Psoas muscle (tissue), 8 donors: ENCODE results near the gene ARRDC3. TPM values are rescaled to one million over a fixed set of nuclear protein-coding genes. Genes with fewer than 3 reads are reported as not detected.
"Not testable (repeated sequence)": the region's sequence is repeated elsewhere in the genome, so short reads cannot be mapped to it uniquely, and the experiment has no call there.

ENCODE experiments used
- ATAC-seq, 4 donors: fragments of 200-7000 bp; cut with Tn5 transposase; one replicate each; pipeline ENCODE4 v1.9.1; 2020; ENCODE audit warnings: moderate library complexity in 3 of 4, mild to moderate bottlenecking in 2 of 4
- DNase-seq, 2 donors: peaks; one replicate each; pipeline ENCODE4 v3.0.0-alpha.2; 2020
- H3K27ac ChIP-seq: fragments of 200-600 bp; one replicate; pipeline ENCODE4 v1.8.0; 2022
- H3K27me3 ChIP-seq, 3 donors: fragments of 200-600 bp in 1 of 3; one replicate each; pipeline versions ENCODE4 v1.6.1 to v1.8.0; 2013 to 2022; ENCODE audit warnings: low read length in 2 of 3, mild to moderate bottlenecking in 2 of 3, moderate library complexity in 1 of 3; ENCODE audit not compliant: insufficient read depth in 3 of 3
- H3K36me3 ChIP-seq, 2 donors: fragments of 200-600 bp in 1 of 2; one replicate each; pipeline versions ENCODE4 v1.6.1 to v1.8.0; 2013 to 2022; ENCODE audit warnings: low read depth in 1 of 2, mild to moderate bottlenecking in 1 of 2, moderate library complexity in 1 of 2; ENCODE audit not compliant: insufficient read depth in 1 of 2
- H3K4me1 ChIP-seq: fragments of 200-600 bp; one replicate; pipeline ENCODE4 v1.8.0; 2022
- H3K4me3 ChIP-seq: fragments of 200-600 bp; one replicate; pipeline ENCODE4 v1.8.0; 2022; ENCODE audit warnings: mild to moderate bottlenecking
- H3K9me3 ChIP-seq: fragments of 200-600 bp; one replicate; pipeline ENCODE4 v1.8.0; 2022
- CTCF ChIP-seq: fragments of 200-600 bp; IDR thresholded peaks from one replicate; pipeline ENCODE4 v1.8.0; 2022; ENCODE audit warnings: antibody characterized with exemption
- WGBS, 3 donors: extraction: QIAGEN DNeasy Blood & Tissue Kit; methylation state at CpG; one replicate each; pipeline versions ENCODE4 v1.1.6 to v1.1.7; 2013; 5-methylcytosine and 5-hydroxymethylcytosine counted together
- intact Hi-C, 2 donors: fragments of 100-400 bp; cut with DNase I; formaldehyde crosslinking; loops; one replicate each; pipeline versions ENCODE4 v1.11.0 to v1.14.2; 2022
- polyA plus RNA-seq, 3 donors: library from polyadenylated mRNA; stranded (reverse); fragments of 200-250 nt; gene quantifications; one replicate each; pipeline ENCODE4 v1.2.3, GENCODE V29; 2013
- total RNA-seq, 4 donors: library from RNA; stranded (reverse); fragmentation: NEBNext Ultra II Directional in 2 of 4; extraction: Animal tissue kit (Norgen Biotek cat#: 25700) in 2 of 4; gene quantifications; one replicate each; pipeline versions ENCODE4 v1.2.1 to v1.2.4, GENCODE V29; 2021 to 2023
- donor health status: healthy with polysubstance abuse.
- donor health status: DM: no; HTN: no; CAD: no; lungs with moderate emphysema.
- donor health status: Bipolar disorder and iron deficiency.
- donor health status: healthy.
- donor health status: DM: yes; HTN: yes; CAD: no.
- donor health status: DM: no; HTN: no; CAD: no.
- donor health status: DM: no; HTN: no; CAD: no.
- donor health status: DM: yes; HTN: yes; CAD: no.

The ARRDC3 gene
- total and polyA plus RNA-seq, 7 donors, result 28.6 to 137 (median 63.2) TPM

- intact Hi-C loops, result no loop called here
- peak; percentile 74 to 97 (median 92) for ATAC-seq
- Histone ChIP-seq H3K27ac (peak overlapping the region; percentile 57), H3K27me3 (no peaks in the 10 kb centered on the region), H3K4me1 (peaks cover 4% of the 10 kb centered on the region), H3K36me3 (no peaks in the 10 kb centered on the region), H3K9me3 (no peaks in the 10 kb centered on the region), H3K4me3 (no peak overlapping the region)
- DNase-seq, result no peak
- WGBS, 3 donors, result 50 to 64% (median 60%) methylated on average over 8 of the region's 8 CpGs
- no peak for TF ChIP-seq CTCF
Measured at GRCh38 chr5:91332267-91333045, 50.7 kb downstream of the ARRDC3 start.

- H3K36me3 ChIP-seq, result no peaks in the 10 kb centered on the region
- no peaks in the 10 kb centered on the region for H3K9me3 ChIP-seq
- ATAC-seq, result no peak
- no peak overlapping the region for H3K4me3 ChIP-seq
- peaks cover 4% of the 10 kb centered on the region for H3K4me1 ChIP-seq
- H3K27me3 ChIP-seq, result no peaks in the 10 kb centered on the region
- intact Hi-C loops, result no loop called here
- WGBS, 3 donors, result 86 to 97% (median 89%) methylated on average over 1 of the region's 1 CpG
- no peak for TF ChIP-seq CTCF
- peak overlapping the region; percentile 57 for H3K27ac ChIP-seq
- no peak for DNase-seq
Measured at GRCh38 chr5:91331705-91332104, 51.4 kb downstream of the ARRDC3 start.

- H3K9me3 ChIP-seq, result no peaks in the 10 kb centered on the region
- no peak for ATAC-seq
- no peak for DNase-seq
- no peaks in the 10 kb centered on the region for H3K27me3 ChIP-seq
- intact Hi-C loops, result no loop called here
- WGBS, 3 donors, result 69 to 84% (median 81%) methylated on average over 1 of the region's 1 CpG
- H3K4me1 ChIP-seq, result peaks cover 4% of the 10 kb centered on the region
- H3K27ac ChIP-seq, result no peak overlapping the region
- H3K4me3 ChIP-seq, result no peak overlapping the region
- no peaks in the 10 kb centered on the region for H3K36me3 ChIP-seq
- TF ChIP-seq CTCF, result no peak
Measured at GRCh38 chr5:91329283-91329682, 53.8 kb downstream of the ARRDC3 start.

GRCh38 chr5:91328743-91329142 lies 54.4 kb downstream of the ARRDC3 start:
- Histone ChIP-seq H3K27ac (no peak overlapping the region), H3K4me1 (peaks cover 4% of the 10 kb centered on the region), H3K9me3 (no peaks in the 10 kb centered on the region), H3K27me3 (no peaks in the 10 kb centered on the region), H3K36me3 (no peaks in the 10 kb centered on the region), H3K4me3 (no peak overlapping the region)
- no peak for TF ChIP-seq CTCF
- no peak for ATAC-seq
- no peak for DNase-seq
- 75 to 86% (median 82%) methylated on average over 4 of the region's 4 CpGs for WGBS, 3 donors
- intact Hi-C loops, result no loop called here

GRCh38 chr5:91322981-91323380 lies 60.1 kb downstream of the ARRDC3 start:
- WGBS, 3 donors, result 92 to 96% (median 95%) methylated on average over 4 of the region's 4 CpGs
- ATAC-seq, H3K27ac ChIP-seq: not testable (repeated sequence)

More at GRCh38 chr5:91322981-91323380, 60.1 kb downstream of the ARRDC3 start:
- intact Hi-C loops, result loop anchor here in 1 of 2 donors (5.0 kb wide), 1 partner anchor 34 kb away; no protein-coding TSS in a partner anchor
- H3K4me3 ChIP-seq, H3K27me3 ChIP-seq, H3K36me3 ChIP-seq, DNase-seq, H3K4me1 ChIP-seq, H3K9me3 ChIP-seq: not testable (repeated sequence)
